GM18867 (cell line): ENCODE data around the gene PFDN4.

ENCODE experiments used
- ATAC-seq: cut with Tn5 transposase; IDR thresholded peaks from one replicate; pipeline ENCODE4 v1.9.1; 2021; ENCODE audit warnings: mild to moderate bottlenecking, moderate library complexity; ENCODE audit not compliant: unreplicated experiment

PFDN4 gene, protein sequence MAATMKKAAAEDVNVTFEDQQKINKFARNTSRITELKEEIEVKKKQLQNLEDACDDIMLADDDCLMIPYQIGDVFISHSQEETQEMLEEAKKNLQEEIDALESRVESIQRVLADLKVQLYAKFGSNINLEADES

DNA sequence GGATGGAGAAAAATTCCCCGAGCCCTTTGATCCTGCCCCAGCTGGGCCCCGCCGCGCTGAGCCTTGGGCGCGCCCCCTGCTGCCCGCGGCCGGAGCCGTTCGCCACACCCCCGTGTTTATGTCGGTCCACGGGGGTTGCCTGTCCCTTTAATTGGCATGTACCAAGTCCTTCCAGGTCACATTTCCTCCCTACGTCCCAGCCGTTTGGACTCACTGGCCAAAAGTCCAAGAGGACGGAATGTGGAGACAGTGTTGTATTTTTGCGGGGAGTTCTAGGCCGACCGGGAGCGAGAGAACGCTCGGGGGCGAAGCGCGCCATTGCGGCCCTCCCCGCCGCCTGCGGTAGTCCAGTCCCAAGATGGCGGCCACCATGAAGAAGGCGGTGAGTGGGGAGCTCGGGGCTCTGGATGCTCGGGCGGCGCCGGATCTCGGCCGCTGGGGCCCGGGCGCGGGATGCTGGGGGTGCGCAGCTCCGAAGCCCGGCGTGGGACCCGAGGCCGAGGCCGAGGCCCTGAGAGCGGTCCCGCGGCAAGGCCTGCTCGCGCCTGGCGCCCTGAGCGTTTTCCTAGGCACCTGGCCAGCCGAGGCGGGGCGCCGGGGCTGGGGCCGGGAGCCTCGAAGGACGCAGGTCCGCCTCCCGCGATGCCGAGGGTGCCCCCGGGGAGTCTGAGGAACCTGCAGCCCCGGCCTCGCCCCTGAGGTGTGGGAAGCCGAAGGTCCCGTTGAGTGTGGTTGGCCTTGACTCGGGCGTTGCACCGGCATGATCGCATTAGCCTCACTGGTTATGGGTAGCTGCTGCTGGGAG lies at the start of gene PFDN4:
Gene PFDN4 (plus strand): TSS at position 345 of the 805 bp plus-strand sequence. CDS start 14 bp downstream, at position 359.
- peak; percentile 97 for ATAC-seq

DNA sequence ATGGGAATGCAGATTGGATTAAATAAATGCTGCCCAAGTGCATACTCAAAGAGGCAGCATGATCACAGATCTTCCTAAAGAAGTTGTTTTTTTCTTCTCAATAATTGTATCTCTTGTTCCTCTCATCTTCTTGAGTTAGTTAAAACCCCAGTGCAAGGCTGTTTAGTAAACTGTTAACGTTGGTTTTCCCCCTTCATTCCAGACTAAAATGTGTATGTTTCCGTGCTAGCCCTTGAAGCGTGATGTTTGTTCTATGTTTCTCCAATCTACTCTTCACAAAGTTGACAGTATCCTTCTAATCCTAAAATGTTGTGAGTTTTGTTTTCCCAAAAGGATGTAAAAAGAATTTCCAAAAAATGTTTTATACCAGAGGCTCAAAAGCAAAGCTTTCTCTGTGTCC lies 49.7 kb upstream of the PFDN4 start:
- ATAC-seq = no peak

DNA sequence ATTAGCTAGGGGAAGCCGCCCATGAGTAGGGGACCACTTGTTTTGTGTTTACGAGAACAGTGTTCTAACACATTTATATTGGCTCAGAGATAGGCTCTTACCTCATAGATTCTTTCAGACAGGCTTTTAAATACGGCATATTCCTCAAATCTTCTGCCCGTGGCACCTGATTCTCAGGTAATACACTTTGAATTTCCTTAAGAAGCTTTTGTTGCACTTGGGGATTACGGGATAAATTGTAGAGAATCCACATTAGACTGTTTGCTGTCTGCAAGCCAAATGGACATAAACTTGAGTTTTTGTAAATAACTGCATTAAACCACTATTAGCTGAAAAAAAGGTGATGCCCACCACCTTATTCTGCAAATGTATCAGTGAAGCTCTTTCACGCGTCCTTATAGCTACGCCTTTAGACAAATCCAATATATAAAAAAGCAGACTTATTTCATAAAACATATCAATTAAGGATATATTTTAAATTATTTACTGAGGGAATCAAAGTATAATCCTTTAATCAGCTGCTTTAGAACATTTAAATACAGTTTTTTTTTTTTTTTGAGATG lies 49.0 kb upstream of the PFDN4 start:
- ATAC-seq = no peak

DNA sequence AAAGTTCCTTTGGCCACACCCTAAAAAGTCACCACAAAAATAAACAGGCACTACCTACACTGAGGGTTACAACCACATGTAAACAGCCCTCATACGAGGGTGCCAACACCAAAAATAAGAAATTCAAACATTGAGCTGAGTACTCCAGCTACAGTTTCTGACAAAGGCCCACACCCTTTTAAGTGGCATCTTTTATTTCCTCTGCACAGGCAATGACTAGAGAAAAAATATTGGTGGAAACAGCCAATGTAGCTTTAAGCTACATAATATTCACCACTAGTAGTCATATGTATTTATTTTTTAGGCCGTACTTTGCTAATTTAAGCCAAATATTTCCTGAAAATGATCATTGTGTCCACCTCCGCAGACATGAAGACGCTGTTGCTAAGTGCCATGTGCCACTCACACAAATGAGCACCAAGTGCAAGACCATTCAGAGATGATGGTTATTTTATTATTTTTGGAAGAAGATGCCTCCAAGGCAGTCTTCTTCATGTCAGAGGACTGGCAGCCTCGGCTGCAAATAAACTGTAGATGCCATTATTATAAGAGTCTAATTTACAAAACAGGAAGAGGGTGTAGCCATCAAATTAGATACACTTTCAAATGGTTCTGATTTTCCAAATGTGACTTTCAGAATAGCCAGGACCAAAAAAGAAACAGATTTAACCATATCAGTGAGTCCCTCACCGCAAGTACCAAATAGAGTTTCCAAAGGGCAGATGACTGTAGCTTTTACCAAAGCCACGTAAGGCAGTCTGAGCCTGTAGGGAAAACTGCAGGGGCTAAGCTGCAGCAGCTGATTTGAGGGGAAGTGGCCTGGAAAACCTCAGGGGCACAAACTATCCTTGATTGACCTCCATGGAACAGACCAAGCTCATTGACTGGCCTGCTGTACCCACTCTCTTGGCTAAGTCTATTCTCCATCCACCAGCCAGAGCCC lies 47.6 kb upstream of the PFDN4 start:
- no peak for ATAC-seq

DNA sequence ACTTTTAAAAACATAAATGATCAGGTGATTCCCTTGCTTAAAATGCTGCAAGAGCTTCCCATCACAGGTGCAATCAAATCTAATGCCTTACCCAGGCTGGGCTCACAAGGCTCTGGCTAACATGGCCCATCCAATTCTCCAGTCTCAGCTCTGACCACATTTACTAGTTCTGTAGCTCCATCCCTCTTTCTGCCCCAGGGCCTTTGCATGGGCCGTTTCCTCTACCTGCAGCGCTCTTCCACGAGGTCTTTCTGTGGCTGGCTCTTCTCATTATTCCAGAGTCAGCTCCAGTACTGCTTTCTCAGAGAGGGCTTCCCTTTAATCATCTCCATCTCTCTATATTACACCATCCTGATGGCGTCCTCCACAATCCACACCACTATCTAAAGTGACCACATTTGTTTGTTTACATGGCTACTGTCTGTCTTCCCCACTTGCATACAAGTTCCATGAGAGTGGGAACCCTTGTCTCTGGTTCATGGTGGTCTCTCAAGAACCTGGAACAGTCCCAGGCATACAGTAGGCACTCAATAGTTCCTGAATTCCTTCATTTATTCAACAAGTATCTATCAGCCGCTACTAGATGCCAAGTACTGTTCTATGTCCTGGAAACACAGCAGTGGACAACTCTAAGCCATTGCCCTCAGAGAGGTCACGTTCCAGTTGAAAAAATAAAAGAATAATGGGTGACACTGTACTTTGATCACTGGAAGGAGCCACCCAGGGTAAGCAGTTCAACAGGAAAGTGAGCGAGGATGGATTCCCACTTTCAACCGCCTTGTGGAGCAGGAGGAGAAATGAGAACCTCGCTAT lies 46.7 kb upstream of the PFDN4 start:
- no peak for ATAC-seq

DNA sequence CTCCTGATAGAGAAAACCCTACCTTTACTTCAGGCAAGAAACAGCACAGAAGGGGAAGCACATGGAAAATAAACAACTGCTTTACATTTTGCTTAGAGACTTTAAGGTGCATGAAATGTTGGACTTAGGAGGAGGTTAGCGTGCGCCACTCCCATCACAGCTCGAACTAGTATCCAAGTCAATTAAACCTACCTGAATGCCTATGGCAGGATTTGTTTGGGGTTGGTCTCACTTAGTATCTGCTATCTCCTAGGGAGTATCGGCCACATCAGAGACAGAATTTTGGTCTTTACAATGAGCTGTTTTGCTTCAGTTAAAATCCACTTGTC lies 46.1 kb upstream of the PFDN4 start:
- no peak for ATAC-seq

DNA sequence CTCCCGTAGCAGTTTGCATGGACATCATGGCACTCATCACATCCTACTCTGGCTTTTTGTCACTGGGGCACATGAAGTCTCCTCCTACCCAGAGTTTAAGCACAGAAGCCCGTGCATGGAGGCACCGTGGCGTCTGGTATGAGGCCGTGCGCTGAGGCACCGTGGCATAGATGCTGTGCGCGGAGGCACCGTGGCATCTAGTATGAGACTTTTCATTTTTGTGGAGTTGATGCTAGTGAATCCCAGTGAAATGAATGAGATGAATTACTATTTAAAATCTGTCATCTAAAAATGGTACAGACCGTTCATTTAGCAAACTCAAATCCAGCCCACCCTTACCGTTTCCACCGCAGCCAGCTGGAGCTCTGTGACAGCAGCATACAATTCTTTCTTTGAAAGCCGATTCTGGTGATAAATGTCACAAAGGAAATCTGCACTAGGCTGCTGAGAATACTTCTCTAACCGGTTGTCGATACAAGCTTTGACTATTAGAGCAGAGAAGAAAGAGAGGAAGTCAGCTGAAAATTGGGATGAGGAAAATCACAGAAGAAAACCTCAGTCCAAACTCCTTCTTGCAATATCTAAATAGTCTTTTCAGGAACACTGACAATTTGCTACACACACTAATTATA lies 45.4 kb upstream of the PFDN4 start:
- no peak for ATAC-seq

DNA sequence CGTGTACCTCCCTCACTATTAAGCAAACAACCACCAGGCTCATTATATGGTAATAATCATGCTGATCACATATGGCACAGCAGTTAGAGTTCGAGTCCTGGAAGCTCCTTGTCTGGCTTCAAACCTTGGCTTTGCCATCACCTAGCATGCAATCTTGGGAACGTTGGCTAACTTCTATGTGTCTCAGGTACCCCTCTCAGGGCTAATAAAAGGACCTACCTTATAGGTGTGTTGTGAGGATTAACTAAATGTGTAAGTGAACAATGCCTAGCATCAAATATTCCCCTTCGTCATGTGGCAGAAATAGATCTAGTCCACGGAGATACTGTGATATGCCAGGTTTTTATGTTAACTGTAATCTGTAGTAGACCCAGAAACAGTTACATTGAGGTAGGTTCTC lies 44.5 kb upstream of the PFDN4 start:
- no peak for ATAC-seq

DNA sequence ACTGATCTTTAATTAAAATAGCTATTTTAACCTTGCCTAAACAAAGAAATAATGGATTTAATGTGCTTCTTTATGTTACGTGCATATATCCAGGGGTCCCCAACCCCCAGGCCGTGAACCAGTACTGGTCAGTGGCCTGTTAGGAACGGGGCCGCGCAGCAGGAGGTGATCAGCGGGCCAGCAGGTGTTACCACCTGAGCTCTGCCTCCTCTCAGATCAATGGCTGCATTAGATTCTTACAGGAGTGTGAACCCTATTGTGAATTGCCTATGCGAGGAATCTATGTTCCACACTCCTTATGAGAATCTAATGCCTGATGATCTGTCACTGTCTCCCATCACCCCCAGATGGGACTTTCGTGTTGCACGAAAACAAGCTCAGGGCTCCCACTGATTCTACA lies 42.9 kb upstream of the PFDN4 start:
- ATAC-seq = no peak

DNA sequence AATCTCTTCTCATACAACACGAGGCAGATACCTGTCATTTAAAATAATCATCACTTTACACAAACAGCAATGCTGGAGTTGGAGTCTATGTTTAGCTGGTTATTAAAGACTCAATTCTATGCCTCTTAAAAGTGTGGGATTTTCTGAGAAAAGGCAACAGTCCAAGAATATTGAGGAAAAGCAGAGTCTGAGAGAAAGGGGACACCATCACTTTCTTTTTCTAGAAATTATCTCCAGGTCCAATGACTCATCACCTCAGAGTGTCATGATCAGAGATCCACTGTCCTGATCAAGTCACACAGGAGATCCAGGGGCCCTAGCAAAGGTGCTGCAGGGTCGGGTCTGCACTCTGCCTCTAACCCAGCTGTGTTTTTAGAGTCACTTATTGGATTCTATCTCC lies 42.1 kb upstream of the PFDN4 start:
- ATAC-seq = no peak

DNA sequence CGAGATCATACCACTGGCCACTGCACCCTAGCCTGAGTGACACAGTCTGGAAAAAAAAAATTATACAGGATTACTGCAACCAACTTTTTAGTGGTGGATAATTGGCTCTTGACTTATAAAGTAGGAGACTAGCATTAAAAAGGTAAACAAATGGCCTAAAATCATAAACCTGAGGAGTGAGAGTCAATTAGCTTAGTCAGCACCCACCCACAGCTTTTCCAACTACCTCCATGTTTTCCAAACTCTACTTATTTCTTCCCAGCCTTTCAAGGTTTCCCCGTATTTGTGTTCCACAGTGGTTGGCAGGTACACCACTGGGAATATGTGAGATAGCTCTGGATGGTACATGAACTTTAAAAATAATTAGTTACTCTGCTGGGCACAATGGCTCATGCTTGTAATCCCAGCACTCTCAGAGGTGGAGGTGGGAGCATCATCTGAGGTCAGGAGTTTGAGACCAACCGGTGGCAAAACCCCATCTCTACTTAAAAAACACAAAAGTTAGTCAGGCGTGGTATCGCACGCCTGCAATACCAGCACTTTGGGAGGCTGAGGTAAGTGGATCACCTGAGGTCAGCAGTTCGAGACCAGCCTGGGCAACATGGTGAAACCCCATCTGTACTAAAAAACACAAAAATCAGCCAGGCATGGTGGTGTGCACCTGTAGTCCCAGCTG lies 40.8 kb upstream of the PFDN4 start:
- no peak for ATAC-seq

DNA sequence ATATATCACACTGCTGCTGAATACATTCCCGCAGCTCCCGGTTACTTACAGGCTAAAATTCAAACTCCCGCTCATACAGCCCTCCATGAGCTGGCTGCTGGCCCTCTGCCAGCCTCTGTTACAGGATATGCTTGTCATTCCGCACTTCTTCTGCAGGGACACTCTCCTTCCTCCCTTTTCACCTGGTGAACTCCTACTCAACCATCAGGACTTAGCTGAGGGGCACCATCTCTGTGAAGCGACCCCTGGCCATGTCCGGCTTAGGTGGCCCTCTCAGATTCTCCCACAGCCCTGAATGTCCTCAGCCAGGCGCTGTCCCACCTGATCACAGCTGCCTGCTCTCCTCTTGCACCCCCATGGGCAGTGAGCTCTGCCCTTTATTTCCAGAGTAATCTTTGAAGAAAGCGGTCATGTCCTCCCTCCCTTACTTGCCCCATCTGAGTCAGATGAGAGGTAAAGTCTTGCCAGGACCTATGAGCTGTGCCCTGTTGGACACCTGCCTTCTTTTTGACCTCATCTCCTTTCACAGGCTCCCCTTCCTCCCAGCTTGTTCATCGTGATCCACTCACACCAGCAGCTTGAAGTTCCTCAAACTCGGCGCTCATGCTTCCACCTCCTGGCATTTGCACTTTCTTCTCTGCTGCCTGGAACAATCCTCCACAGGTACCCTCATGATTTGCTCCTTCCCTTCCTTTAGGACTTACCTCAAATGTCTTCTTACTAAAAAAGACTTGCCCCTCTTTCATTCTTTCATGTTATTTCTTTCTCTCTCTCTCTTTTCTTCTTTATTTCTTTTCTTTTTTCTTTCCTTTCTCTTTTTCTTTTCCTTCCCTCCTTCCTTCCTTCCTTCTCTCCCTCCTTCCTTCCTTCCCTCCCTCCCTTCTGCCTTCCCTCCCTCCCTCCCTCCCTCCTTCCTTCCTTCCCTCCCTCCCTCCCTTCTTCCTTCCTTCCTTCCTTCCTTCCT lies 39.7 kb upstream of the PFDN4 start:
- ATAC-seq = no peak

DNA sequence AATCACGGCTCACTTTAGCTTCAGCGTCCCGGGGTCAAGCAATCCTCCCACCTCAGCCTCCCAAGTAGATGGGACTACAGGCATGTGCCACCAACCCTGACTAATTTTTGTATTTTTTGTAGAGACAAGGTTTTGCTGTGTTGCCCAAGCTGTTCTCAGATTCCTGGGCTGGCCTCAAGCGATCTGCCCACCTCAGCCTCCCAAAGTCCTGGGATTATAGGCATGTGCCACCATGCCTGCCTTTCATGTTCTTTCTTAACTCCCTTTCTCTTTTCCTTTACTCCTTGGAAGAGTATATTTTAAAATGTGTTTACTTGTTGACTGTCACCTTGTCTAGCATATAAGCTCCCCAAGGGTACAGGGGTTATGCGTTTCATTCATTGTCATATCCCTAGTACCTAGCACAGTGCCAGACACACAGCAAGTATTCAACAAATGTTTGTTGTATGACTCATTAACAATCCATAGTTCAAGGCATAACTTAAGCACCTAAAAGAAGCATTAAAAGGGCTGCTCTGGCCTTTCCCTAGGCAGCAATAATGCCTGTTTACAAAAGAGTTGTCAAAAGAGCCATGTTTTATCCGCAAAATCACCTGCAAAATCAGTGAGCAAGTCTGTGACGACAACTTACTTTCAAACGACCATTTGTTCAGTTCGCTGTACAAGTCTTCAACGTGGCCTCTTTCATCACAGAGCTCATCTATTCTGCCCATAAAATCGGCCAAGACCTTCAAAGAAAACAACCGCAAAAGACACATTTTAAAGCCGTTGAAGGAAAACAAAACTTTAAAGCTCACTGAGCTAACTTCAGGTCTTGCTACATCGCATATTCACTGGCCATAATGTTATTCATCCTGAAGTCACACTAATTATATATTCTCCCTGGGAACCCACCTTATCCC lies 38.7 kb upstream of the PFDN4 start:
- ATAC-seq = no peak

DNA sequence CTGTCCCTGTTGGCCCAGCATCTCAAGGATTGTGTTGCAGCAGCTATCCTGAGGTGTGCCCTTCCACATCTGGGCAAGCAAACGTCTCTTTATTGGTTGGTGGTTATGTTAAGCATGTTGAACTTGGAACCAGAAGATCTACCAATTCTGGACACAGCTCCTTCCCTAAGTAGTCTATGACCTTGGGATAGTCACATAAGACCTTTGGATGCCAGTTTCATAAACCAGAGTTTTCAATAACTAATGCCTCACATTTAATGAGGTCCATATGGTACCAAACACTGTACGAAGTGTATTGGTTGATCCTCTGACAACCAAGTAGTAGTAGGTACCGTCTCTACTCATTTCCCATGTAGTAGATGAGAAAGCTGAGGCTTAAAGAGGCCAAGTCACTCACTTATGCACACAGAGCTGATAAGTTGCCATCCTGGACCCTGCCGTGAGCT lies 37.8 kb upstream of the PFDN4 start:
- no peak for ATAC-seq

DNA sequence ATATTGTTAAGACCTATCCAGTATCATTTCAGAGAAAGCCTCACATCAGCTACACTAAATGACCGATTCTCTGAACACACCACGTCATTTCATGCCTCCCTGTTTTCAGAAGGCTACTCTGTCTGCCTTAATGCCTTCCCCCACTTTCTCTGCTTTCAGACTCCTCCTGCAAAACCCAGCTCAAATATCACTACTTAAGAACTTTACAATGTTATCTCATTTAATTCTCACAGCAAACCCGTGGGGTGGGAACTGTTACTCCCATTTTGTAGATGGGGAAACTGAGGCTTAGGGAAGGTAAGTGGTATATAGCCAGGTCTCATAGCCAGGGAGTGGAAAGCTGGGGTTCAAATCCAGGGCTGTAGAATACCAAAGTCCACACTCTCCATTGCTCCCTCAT lies 36.9 kb upstream of the PFDN4 start:
- ATAC-seq = no peak

DNA sequence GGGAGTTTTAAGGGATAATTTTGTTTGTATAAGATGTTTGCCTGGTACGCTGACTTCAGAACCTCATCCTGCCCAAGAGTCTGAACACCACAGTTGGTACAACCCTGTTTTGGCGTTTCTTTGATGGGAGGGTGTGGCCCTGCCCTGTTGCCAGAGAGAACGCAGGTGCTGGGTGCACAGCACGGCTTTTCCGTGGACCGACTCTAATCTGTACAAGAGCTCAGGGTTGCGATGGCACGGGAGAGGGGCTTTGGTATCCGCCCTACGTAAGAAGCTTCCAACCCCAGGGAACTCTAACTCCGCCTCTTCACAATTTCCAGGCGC lies 35.4 kb upstream of the PFDN4 start:
- ATAC-seq = no peak

DNA sequence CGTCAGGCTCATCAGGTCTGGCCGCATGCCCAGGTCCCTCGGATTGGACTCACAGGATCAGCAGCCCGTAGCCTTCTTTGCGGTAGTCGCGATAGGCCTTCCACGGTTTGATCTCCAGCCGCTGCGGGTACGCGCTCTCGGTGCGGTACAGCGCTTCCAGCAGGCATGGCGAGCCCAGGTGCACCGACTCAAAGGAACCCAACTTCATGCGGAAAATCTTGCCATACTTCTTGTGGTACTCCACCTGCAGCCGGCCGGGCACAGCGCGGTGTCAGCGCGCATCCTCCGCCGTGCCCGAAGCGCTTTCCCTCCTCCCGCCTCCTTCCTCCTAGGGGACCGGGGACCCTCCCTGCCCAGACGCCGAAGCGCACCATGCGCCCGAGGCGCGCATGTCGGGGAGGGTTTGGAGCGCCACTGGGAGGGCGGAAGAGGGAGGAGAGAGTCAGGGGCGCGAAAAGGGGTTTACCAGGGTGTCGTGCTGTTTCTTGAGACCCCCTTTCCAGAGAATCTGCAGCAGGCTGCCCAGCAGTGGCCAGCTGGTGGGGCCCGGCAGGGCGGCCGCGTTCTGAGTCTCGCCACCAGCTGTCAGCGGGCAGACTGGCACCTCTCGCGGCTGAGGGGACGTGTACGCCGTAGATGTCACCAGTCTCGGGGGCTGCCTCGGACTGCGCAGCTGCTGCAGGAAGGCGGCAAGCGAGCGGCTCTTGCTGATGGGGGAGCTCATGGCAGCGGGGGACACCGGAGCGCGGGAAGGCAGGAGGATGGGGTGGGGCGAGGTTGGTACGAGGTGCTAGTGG lies 34.8 kb upstream of the PFDN4 start:
- ATAC-seq = no peak
